Measurements from ENCODE around the gene MTR.

GRCh38 chr1:236917448-236917847 is 122.4 kb downstream of the MTR start:
- no peak for TF ChIP-seq CTCF (IDR thresholded peaks at IDR 0.05; ENCODE audit: low read depth, low read length, missing input control)
- TF ChIP-seq RAD21 (IDR thresholded peaks at IDR 0.05) = no peak
- TF ChIP-seq GABPA (IDR thresholded peaks at IDR 0.05 in 1 of 2, conservative IDR thresholded peaks at IDR 0.05 in 1 of 2) = no peak
- no peak for TF ChIP-seq REST (IDR thresholded peaks at IDR 0.05)
- no peak for TF ChIP-seq TAF1 (conservative IDR thresholded peaks at IDR 0.05)
- TF ChIP-seq YY1 (IDR thresholded peaks at IDR 0.05) = no peak
